Calu3 (cell line): ENCODE measurements around the gene AARS1. TPM values are rescaled to one million over a fixed set of nuclear protein-coding genes. Genes with fewer than 3 reads are reported as not detected.
A peak's percentile ranks its signal among the peaks of the same experiment; 100 is the strongest.

Source experiments
- BruUV-seq: library from RNA; stranded (reverse); fragments of 400-500 nt; replicated peaks from 2 replicates; lab custom pipeline; 2021; lab: Mats Ljungman, UMichigan
- CTCF ChIA-PET: fragments of 300-600 bp; sonication (Branson Sonifier 250); formaldehyde crosslinking; loops from one replicate; lab custom pipeline; 2022; ENCODE audit warnings: antibody characterized with exemption; lab: Charles Lee
- DNase-seq: peaks from one replicate; pipeline ENCODE4 v3.0.0; 2022
- H3K27ac Mint-ChIP-seq: one replicate; pipeline ENCODE4 v1.8.0; 2022; ENCODE audit warnings: mixed read lengths; ENCODE audit not compliant: unreplicated experiment
- H3K27me3 Mint-ChIP-seq: one replicate; pipeline ENCODE4 v1.8.0; 2022; ENCODE audit warnings: mixed read lengths; ENCODE audit not compliant: unreplicated experiment
- H3K36me3 Mint-ChIP-seq: one replicate; pipeline ENCODE4 v1.8.0; 2022; ENCODE audit warnings: mild to moderate bottlenecking, moderate library complexity, mixed read lengths; ENCODE audit not compliant: insufficient read depth, unreplicated experiment
- H3K4me1 Mint-ChIP-seq: one replicate; pipeline ENCODE4 v1.8.0; 2022; ENCODE audit warnings: mild to moderate bottlenecking, low read depth, mixed read lengths; ENCODE audit not compliant: unreplicated experiment
- H3K4me3 Mint-ChIP-seq: one replicate; pipeline ENCODE4 v1.8.0; 2022; ENCODE audit warnings: mild to moderate bottlenecking, low read depth, moderate library complexity, mixed read lengths; ENCODE audit not compliant: unreplicated experiment
- H3K9me3 Mint-ChIP-seq: one replicate; pipeline ENCODE4 v1.8.0; 2022; ENCODE audit warnings: low read depth, mixed read lengths; ENCODE audit not compliant: unreplicated experiment
- CTCF ChIP-seq: fragments of 200-600 bp; IDR thresholded peaks from one replicate; pipeline ENCODE4 v1.8.0; 2022; ENCODE audit warnings: antibody characterized with exemption; ENCODE audit not compliant: unreplicated experiment
- intact Hi-C: fragments of 100-400 bp; cut with micrococcal nuclease; formaldehyde crosslinking; loops from one replicate; pipeline ENCODE4 v1.10.0; 2022; ENCODE audit not compliant: unreplicated experiment
- total RNA-seq: library from RNA; stranded (reverse); gene quantifications from 2 replicates; pipeline ENCODE4 v1.2.3, GENCODE V29; 2022

Gene AARS1
- total RNA-seq, 1 experiment from 2014 or later = 261 TPM

- DNase-seq = no peak
- Mint-ChIP-seq H3K27ac (no peak overlapping the region), H3K27me3 (no peaks in the 10 kb centered on the region), H3K9me3 (no peaks in the 10 kb centered on the region), H3K4me3 (no peak overlapping the region), H3K4me1 (no peaks in the 10 kb centered on the region), H3K36me3 (peaks cover 98% of the 10 kb centered on the region)
- CTCF ChIA-PET = interaction anchor here (0.7 kb wide), 1 partner anchor 96 kb away, joined by 5 read pairs; no protein-coding TSS in a partner anchor
- no peak for TF ChIP-seq CTCF
- intact Hi-C loops = no loop called here
- no TSS peak for BruUV-seq
Observed at GRCh38 chr16:70255574-70255973, 33.7 kb downstream of the AARS1 start.

- TF ChIP-seq CTCF = no peak
- intact Hi-C loops = no loop called here
- CTCF ChIA-PET = interaction anchor here (0.6 to 0.7 kb wide), 2 partner anchors 96 to 432 kb away, joined by 5 read pairs; no protein-coding TSS in a partner anchor
- BruUV-seq = no TSS peak
- H3K4me1 Mint-ChIP-seq = no peaks in the 10 kb centered on the region
- H3K4me3 Mint-ChIP-seq = no peak overlapping the region
- DNase-seq = no peak
- H3K36me3 Mint-ChIP-seq = peaks cover 98% of the 10 kb centered on the region
- no peaks in the 10 kb centered on the region for H3K9me3 Mint-ChIP-seq
- H3K27me3 Mint-ChIP-seq = no peaks in the 10 kb centered on the region
- no peak overlapping the region for H3K27ac Mint-ChIP-seq
Observed at GRCh38 chr16:70254965-70255286, 34.4 kb downstream of the AARS1 start.

- H3K4me3 Mint-ChIP-seq = no peak overlapping the region
- no TSS peak for BruUV-seq
- no peaks in the 10 kb centered on the region for H3K9me3 Mint-ChIP-seq
- H3K4me1 Mint-ChIP-seq = no peaks in the 10 kb centered on the region
- no peaks in the 10 kb centered on the region for H3K27me3 Mint-ChIP-seq
- DNase-seq = no peak
- peaks cover 97% of the 10 kb centered on the region for H3K36me3 Mint-ChIP-seq
- CTCF ChIA-PET = interaction anchor here (0.6 to 0.7 kb wide), 2 partner anchors 44 to 433 kb away, joined by 5 read pairs; no protein-coding TSS in a partner anchor
- no peak overlapping the region for H3K27ac Mint-ChIP-seq
- intact Hi-C loops = no loop called here
- no peak for TF ChIP-seq CTCF
Observed at GRCh38 chr16:70254180-70254964, 34.9 kb downstream of the AARS1 start.

- Mint-ChIP-seq H3K9me3 (no peaks in the 10 kb centered on the region), H3K27ac (no peak overlapping the region), H3K27me3 (no peaks in the 10 kb centered on the region), H3K36me3 (peaks cover 94% of the 10 kb centered on the region), H3K4me1 (no peaks in the 10 kb centered on the region), H3K4me3 (no peak overlapping the region)
- DNase-seq = peak; percentile 60
- intact Hi-C loops = no loop called here
- peak; percentile 73 for TF ChIP-seq CTCF
- BruUV-seq = no TSS peak
- CTCF ChIA-PET = interaction anchor here (0.6 to 0.7 kb wide), 2 partner anchors 45 to 62 kb away, joined by 5 to 8 read pairs; no protein-coding TSS in a partner anchor
Observed at GRCh38 chr16:70253291-70254106, 35.8 kb downstream of the AARS1 start.
